RWPE1 (cell line): ENCODE measurements around the gene LRRN4CL.
"Not testable (repeated sequence)": the region's sequence is repeated elsewhere in the genome, so short reads cannot be mapped to it uniquely, and the experiment has no call there.

ENCODE experiments used
- CTCF ChIA-PET: fragments of 350-600 bp; sonication (Branson Sonifier 250); formaldehyde crosslinking; extraction: SDS; loops from one replicate; lab custom pipeline; 2021; lab: Yijun Ruan, JAX
- POLR2A ChIA-PET: fragments of 400-600 bp; formaldehyde crosslinking; extraction: SDS; loops from one replicate; lab custom pipeline; 2020; ENCODE audit warnings: antibody characterized with exemption; ENCODE audit not compliant: low non-redundant PET; lab: Yijun Ruan, JAX
- DNase-seq: peaks from one replicate; pipeline ENCODE4 v3.0.0; 2012; ENCODE audit warnings: low spot score
- H3K27ac ChIP-seq: fragments of 450-650 bp; 2 replicates; pipeline ENCODE4 v1.5.1; 2017
- TF ChIP-seq, protein P1 (sequence below): fragments of 450-650 bp; conservative IDR thresholded peaks from 2 replicates; pipeline ENCODE4 v1.5.1; 2017; ENCODE audit warnings: low read depth, mild to moderate bottlenecking

The LRRN4CL gene

DNA sequence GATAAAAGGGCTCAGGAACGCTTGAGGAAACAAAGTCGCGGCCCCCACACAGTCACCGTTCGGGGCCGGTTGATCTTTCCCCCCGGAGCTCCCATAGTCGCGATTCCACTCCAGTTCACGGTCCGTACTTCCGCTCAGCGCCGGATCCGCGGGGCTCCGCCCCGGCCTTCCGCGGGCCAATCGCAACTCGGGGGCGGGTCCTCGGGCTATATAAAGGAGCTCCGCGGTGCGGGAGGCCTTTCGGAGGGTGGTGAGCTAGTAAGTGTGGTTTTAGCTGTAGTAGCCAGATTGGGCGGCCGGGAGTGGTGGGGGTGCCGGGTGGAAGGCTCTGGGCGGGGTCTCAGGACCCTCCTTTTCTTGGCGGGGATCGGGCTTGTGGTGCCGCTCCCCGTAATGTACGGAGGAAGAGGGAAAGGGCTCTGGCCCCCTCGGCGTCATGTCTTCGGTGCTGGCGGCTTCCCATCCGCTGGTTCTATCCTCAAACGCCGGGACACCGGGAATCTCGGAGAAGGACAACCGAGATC is 24.2 kb downstream of the LRRN4CL start, which contains the start of the genes C11orf98 and CSKMT:
Gene C11orf98 (minus strand): TSS at position 136 of the 524 bp plus-strand sequence. CDS start 41 bp downstream, at position 95.
Gene CSKMT (plus strand): TSS at position 238 of the 524 bp plus-strand sequence. CDS start 568 bp downstream, outside the sequence.
- ChIA-PET POLR2A (interaction anchor here (0.6 to 2.1 kb wide), 11 partner anchors 8 to 1646 kb away, joined by 3 to 16 read pairs (median 8); partner anchors contain the start of genes B3GAT3, HNRNPUL2, INTS5 and MTA2), CTCF (interaction anchor here (0.9 to 1.3 kb wide), 4 partner anchors 10 to 121 kb away, joined by 4 to 7 read pairs (median 5); no protein-coding TSS in a partner anchor)
- H3K27ac ChIP-seq = peak within 1 kb of the TSS; percentile 90
- peak; percentile 97 for DNase-seq
- TF ChIP-seq, protein P1, sequence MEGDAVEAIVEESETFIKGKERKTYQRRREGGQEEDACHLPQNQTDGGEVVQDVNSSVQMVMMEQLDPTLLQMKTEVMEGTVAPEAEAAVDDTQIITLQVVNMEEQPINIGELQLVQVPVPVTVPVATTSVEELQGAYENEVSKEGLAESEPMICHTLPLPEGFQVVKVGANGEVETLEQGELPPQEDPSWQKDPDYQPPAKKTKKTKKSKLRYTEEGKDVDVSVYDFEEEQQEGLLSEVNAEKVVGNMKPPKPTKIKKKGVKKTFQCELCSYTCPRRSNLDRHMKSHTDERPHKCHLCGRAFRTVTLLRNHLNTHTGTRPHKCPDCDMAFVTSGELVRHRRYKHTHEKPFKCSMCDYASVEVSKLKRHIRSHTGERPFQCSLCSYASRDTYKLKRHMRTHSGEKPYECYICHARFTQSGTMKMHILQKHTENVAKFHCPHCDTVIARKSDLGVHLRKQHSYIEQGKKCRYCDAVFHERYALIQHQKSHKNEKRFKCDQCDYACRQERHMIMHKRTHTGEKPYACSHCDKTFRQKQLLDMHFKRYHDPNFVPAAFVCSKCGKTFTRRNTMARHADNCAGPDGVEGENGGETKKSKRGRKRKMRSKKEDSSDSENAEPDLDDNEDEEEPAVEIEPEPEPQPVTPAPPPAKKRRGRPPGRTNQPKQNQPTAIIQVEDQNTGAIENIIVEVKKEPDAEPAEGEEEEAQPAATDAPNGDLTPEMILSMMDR = no peak

DNA sequence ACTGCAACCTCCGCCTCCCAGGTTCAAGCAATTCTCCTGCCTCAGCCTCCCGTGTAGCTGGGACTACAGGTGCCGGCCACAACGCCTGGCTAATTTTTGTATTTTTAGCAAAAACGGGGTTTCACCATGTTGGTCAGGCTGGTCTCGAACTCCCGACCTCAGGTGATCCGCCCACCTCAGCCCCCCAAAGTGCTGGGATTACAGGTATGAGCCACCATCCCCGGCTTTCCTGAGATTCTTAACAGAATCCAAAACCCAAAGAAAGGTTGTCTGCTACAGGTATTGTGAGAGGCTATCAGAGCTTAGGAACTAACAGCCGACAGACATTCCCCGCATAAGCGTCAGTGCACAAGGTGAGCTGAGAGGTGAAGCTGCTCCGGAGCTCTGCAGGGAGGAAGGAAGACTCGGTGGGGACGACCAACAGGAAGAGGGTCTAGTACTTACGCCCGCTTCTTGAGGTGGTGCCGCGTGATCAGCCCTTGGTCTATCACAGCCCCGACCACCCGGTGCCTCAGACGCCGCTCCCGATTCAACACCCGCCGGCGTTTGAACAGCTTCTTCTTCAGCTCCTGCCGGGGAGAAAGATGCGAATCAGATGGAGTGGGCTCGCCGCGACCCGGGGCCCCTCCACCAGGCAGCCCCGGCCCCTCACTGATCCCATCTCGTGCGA is 24.8 kb downstream of the LRRN4CL start:
- peak overlapping the region; percentile 90 for H3K27ac ChIP-seq
- CTCF ChIA-PET = interaction anchor here (0.9 to 1.3 kb wide), 3 partner anchors 10 to 122 kb away, joined by 5 to 7 read pairs (median 5); no protein-coding TSS in a partner anchor
- POLR2A ChIA-PET = interaction anchor here (0.6 to 2.1 kb wide), 10 partner anchors 7 to 1647 kb away, joined by 4 to 16 read pairs (median 8); partner anchors contain the start of genes B3GAT3, HNRNPUL2, INTS5 and MTA2
- peak; percentile 51 for DNase-seq
- TF ChIP-seq, protein P1 = no peak

DNA sequence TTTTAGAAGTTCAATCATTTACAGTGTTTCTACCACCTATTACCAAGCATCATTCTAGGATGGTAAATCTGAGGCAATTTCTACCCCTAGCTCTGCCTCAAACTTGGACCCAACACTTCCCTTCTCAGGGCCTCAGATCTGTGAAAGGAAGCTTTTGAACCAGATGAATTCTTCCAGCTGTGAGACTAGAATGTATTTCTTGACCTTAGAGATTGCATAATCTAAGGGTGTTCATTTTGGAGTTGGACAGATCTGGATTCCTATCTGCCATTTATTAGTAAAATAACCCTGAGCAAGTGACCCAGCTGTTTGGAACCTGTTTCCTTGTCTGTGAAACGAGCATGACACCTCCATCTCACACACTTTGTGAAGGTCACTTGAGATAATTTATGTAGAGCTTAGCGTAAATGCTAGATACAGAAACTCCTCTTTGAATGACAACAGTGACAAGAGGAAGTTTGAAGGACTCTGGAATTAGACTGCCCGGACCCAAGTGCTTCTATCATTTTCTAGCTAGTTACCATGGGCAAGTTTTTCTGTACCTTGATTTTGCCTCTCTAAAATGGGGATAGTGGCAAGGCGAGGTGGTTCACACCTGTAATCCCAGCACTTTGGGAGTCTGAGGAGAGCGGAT is 32.4 kb downstream of the LRRN4CL start:
- CTCF ChIA-PET = no interaction called here
- POLR2A ChIA-PET = interaction anchor here (0.6 to 1.4 kb wide), 2 partner anchors 8 to 65 kb away, joined by 3 to 4 read pairs; partner anchors contain the start of genes C11orf98 and CSKMT
- no peak for DNase-seq
- TF ChIP-seq, protein P1 = no peak
- no peak overlapping the region for H3K27ac ChIP-seq

DNA sequence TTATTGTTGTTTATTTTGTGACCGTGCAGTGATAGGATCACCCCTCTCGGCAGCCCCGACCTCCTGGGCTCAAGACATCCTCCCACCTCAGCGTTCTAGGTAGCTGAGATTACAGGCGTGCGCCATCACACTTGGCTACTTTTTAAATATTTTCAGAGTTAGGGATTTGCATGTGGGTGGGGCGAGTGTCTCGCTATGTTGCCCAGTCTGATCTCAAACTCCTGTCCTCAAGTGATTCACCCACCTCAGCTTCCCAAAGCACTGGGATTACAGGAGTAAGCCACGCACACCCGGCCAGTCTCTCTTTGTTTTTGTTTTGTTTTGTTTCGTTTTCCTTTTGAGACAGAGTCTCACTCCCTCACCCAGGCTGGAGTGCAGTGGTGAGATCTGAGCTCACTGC is 35.0 kb downstream of the LRRN4CL start:
- ChIA-PET CTCF (interaction anchor here (1.0 kb wide), 1 partner anchor 10 kb away, joined by 5 read pairs; the partner anchor contains the start of genes C11orf98 and CSKMT), POLR2A (interaction anchor here (0.6 to 2.4 kb wide), 3 partner anchors 11 to 73 kb away, joined by 4 to 16 read pairs (median 4); partner anchors contain the start of genes C11orf98 and CSKMT)
- TF ChIP-seq, protein P1 = no peak
- H3K27ac ChIP-seq = peak overlapping the region; percentile 91
- DNase-seq = no peak

DNA sequence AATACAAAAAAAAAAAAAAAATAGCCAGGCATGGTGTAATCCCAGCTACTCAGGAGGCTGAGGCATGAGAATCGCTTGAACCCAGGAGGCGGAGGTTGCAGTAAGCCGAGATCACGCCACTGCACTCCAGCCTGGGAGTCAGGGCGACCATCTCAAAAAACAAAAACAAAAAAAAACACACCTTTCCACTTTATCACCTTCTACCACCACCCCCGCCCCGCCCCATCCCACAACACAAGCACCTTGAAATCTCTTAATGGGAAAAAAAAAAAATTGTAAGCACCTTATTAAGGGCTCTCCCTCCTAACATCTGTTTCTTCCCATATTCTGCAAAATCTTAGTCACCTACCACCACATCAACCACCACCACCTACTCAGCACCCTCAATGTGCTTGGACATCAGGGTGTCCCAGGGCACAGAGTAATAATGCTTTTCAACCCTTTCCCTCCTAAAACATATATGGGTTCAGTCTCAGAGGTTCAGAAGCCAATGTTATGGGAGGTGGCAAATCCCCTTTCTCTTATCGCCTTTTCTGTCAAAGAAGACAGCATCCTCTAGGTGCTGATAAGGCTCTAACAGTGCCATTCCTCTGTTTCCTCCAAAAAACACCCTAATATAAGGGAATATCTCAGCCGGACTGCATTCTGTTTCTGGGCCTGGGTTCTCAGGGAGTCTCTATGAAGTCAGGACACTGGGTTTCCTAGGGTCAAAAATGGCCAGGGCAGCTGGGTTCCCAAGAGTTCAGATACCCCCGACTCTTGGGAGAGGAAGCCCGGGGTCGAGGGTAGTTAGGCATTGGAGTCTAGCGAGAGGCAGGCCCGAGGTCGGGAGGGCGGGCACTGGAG is 36.9 kb downstream of the LRRN4CL start:
- CTCF ChIA-PET = interaction anchor here (0.7 kb wide), 1 partner anchor 12 kb away, joined by 3 read pairs; no protein-coding TSS in a partner anchor
- TF ChIP-seq, protein P1 = no peak
- POLR2A ChIA-PET = interaction anchor here (0.9 to 1.4 kb wide), 3 partner anchors 8 to 61 kb away, joined by 3 to 15 read pairs (median 5); partner anchors contain the start of genes C11orf98, CSKMT and TUT1

DNA sequence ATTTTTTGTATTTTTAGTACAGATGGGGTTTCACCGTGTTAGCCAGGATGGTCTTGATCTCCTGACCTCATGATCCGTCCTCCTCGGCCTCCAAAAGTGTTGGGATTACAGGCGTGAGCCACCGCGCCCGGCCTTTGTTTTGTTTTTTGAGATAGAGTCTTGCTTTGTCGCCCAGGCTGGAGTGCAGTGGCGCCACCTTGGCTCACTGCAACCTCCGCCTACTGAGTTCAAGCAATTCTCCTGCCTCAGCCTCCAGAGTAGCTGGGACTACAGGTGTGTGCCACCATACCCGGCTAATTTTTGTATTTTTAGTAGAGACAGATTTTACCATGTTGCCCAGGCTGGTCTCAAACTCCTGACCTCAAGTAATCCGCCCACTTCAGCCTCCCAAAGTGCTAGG is 39.0 kb downstream of the LRRN4CL start:
- H3K27ac ChIP-seq = peak overlapping the region; percentile 87
- POLR2A ChIA-PET, DNase-seq, CTCF ChIA-PET: not testable (repeated sequence)

More for the DNA sequence above, 36.9 kb downstream of the LRRN4CL start:
- H3K27ac ChIP-seq = peak overlapping the region; percentile 91
- no peak for DNase-seq
